GM19372 (cell line): ENCODE results near the gene RAB4A.
"Not testable (repeated sequence)": the region's sequence is repeated elsewhere in the genome, so short reads cannot be mapped to it uniquely, and the experiment has no call there.

ENCODE experiments used
- ATAC-seq: cut with Tn5 transposase; IDR thresholded peaks from one replicate; pipeline ENCODE4 v1.9.1; 2021; ENCODE audit warnings: mild to moderate bottlenecking, low read depth, moderate library complexity; ENCODE audit not compliant: unreplicated experiment

RAB4A gene

DNA sequence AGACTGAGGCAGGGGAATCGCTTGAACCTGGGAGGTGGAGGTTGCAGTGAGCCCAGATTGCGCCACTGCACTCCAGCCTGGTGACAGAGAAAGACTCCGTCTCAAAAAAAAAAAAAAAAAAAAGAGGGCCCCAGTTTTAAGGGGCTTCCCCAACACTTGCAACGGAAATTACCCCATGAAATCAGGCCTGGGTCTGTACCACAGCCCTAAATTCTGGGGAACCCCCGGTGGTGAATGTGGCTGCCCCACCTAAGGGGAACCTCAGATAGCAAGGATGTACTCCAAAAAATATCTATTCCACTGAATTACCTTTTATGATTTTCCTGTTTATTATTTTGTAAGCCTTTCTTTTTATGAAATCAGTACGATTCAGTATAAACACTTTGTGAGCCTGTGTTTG, 56.9 kb downstream of the RAB4A start:
- not testable (repeated sequence) for ATAC-seq

DNA sequence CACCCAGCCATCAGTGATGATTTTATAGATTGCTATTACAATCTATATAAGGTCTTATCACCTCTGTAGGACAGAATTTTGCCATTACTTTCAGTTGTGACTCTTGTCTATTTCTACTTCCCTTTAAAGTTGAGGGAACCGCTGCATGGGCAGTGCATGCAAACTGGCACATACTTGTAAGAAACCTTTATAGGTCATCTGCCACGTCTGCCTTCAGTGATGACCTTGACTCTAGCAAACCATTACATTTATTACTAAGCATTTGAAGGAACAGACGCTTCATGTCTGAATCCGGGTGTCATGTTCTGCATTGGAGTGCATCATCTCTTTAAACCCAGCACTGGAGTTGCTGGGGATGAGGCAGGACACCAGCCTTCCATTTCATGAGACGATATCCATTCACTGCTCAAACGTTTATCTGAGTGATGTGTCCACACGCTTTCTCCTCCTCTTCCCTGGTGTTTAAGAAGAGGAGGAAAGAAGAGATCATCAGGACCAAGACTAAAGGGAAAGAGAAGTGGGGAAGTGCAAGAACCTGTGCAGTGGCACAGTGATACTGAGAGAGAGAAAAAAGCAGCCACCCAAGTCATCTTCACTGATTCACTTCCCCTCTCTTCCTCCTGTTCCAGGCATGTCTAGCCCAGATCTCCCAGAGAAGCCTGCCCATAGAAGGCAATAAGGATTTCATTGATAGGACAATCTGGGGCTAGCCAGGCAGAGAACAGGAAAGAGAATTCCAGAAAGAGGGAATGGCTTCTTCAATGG, 57.9 kb downstream of the RAB4A start:
- no peak for ATAC-seq

DNA sequence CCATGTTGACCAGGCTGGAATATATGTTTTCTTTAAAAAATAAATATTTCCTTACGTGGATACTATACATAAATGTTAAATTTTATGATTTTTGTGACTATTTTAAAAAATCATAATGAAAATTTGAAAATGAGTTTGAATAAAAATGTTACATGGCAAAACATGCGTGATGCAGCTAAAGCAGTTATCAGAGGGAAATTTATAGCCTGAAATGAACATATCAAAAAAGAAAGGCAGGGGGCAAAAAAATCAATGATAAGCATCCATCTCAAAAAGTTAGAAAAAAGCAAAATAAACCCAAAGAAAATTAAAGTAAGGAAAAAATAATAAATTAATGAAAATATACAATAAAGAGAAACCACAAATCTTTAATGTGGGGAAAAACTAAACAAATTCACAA, 63.4 kb downstream of the RAB4A start:
- ATAC-seq = no peak

DNA sequence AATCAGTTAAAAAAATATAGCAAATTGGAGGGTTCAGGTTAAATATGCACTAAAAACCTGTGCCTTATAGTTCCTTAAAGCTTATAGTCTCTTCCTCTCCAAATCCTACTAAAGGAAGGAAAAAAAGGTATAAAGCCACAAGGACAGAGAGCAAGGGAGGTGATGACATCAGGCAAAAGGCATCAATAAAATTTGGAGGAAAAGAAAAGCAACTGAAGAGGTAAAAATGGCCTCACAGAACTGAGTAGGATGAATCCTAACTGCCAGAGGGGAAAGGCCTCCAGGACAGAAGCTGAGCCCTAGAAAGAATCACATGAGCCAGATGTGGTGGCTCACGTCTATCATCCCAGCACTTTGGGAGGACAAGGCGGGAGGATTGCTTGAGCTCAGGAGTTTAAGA, 63.8 kb downstream of the RAB4A start:
- no peak for ATAC-seq

DNA sequence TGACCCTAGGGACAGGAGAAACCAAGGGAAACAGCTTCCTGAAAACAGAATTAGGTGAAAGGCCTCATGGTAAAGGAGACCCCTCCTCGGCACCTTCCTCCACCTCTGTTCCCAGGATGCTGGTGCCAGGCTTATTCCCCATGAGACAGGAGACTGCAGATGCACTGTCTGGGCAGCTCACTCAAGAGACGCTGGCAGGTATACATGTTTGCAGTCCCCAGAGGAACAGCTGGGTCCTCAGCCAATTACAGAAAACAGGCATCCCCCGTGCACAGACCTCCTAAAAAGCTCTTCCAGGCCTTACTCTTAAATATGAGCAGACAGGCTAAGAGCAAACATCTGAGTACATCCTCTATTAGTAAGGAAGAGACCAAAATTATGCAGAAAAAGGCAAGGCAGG, 65.4 kb downstream of the RAB4A start:
- ATAC-seq = no peak

DNA sequence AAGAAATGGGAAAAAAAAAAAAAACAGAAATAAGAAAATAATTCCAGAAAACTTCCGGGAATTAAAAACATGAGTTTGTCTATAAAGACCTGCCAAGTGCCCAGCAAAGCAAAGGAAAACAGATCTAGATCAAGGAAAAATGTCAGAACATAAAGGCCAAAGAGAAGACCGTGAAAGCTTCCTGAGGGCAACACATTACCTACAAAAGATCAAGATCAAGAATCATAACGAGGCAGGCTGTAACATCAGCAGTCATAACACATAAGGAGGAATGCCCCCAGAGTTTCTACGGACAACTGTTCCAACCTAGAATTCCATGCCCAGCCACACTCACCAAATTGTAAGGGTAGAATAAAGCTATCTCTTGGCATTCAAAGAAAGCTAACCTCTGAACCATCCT, 68.2 kb downstream of the RAB4A start:
- no peak for ATAC-seq

DNA sequence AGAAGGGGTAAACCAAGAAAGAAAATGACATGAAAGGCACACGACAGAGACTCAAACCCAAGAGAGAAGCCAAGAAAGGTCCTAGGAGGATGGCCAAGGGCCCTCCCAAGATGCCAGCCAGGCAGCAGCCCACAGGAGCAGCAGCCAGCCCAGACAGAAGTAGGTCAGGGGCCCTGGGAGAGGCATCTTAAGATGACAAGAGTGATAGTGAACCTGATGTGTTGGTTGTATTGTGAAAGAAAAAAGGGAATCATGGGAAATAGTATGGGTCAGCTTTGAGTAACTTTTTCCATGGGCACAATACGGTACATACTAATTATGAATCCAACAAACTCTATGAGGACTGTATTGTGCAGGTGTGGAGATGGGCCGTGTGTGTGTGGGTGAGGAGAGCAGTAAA, 68.6 kb downstream of the RAB4A start:
- no peak for ATAC-seq

DNA sequence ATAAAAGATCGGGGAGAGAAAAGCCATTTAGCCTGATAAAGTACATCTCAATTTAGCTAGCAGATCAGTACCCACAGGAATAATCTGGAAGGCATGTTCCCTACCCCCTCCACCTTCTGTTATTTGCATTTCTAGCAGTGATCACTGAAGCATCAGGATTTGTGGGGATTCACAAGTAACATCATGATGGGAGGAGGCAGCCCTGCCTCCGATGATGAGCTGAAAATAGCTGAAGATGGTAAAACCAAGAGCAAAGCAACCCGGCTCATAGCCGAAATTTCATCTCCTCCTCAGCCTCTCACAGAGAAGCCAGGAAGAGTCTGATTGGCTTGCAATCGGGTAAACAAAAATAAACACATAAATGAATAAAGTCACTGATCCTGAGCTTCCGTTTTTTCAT, 69.6 kb downstream of the RAB4A start:
- no peak for ATAC-seq

DNA sequence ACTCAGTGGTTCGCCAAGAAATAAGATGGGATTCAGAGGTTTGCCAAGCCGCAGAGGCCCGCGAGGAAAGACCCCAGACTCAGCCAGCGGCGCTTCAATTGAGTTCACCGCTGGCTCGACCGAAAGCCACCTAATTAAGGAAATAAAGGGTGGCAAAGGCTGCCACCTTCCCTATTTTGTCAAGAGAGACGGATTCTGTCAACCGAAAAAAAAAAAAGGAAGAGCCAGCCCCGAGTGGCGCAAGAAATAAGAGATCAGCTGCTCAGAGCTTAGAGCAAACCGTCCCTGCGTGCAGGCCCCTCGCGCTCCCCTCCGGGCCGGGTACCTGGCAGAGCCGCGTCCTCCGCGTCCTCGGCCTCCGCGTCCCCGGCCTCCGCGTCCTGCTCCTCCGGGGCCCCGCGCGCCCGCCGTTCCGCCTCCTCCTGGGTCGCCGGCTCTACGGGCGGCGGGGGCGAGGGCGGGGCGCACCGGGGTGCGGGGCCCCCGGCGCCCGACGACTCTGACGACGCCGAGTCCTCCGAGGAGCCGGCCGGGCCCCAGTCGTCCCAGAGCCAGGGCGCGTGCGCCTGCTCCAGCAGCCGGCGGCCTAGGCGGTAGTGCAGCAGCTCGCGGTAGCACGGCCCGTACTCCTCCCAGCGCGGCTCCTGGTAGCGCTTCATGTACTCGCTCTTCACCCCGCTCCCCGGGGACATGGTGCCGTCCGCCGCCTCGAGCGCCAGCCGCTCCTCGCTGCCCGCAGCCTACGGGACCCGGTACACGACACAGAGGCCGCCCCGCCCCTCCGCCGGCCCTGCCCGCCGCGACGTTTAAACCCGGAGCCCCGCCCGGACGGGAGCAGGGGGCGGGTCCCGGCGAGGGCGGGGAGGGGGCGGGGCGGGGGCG, 71.1 kb downstream of the RAB4A start:
- ATAC-seq = peak; percentile 66

DNA sequence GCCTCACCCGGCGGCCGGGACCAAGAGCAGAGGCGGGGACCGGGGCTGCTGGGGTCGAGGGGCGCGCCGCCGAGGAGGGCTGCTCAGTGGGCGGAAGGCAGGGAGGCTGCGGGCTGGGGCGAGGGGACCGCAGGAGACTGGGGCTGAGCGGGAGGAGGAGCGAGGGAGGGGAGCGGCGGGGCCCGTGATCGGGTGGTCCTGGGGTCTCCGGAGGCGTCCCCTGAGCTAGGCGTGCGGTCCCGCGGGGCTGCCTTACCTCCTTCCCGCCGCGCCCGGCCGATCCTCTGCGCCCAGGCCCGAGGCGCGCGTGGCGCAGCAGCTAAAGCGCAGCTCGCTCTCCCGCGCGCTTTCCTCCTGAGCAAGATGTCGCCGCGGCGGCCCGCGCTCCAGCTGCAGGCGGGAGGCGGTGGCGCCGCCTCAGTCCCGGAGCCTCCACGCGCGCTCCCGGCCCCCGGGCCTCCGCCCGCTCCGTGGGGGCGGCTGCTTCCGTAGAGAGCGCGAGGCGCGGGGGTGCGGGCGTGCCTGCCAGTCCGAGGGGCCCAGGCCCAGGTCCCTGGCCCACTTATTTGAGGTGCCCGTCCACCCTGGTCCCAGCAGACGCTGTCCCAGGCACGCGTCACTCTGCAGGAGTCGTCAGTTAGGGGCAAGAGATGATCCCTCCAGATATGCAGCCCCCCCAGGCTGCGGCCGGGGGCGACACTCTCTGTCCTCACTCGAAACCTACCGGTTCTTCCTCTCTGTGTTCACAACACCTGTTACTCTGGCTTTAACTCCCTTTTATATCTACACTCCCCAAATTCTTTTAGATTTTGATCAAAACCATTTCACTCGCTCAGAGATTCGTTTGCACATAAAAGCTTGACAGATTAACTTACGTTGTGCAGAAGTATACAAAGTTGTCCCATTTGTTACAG, 72.0 kb downstream of the RAB4A start, which contains the start of gene CCSAP:
CCSAP (minus strand) TSS at position 392 of the 914 bp plus-strand sequence. CDS start 582 bp downstream, outside the sequence.
- ATAC-seq = peak; percentile 35

DNA sequence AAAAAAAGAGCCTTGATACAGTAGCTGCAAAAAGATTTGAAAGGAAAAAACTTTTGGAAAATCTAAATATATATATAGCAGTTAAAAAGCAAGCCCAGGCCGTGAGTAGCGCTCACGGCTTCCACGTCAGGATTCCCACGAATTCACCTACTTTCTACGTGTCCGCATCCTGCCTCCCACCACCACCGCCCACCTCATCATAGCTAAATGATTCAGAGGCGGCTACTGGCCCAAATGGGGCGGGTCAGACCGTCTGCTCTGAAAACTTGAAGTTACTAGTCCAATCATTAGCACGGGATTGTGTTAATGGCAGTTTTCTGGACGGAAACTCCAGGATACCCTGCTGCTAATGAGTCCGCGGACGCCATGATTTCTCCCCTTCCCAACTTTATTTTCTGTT, 73.2 kb downstream of the RAB4A start:
- ATAC-seq = no peak

DNA sequence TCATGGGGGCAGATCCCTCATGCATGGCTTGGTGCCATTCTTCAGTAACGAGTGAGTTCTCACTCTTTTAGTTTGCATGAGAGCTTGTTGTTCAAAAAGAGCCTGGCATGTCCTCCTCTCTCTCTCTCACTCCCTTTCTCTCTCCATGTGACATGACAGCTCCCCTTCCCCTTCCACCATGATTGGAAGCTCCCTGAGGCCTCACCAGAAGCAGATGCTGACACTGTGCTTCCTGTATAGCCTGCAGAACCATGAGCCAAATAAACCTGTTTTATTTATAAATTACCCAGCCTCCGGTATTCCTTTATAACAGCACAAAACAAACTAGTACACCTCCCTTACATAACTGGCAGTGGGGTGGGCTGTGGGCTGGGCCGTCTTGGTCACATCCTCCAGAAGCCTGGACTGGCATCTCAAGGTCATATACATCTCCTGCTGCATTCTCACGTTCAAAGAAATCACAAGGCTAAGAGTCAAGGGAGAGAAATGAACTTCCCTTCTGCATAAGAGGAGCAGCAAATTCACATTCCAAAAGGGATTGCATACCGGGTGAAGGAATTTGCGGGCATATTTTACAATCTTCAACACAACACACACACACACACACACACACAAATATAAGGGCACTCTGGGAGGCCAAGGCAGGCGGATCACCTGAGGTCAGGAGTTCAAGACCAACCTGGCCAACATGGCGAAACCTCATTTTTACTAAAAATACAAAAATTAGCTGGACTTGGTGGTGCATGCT, 74.2 kb downstream of the RAB4A start:
- no peak for ATAC-seq

DNA sequence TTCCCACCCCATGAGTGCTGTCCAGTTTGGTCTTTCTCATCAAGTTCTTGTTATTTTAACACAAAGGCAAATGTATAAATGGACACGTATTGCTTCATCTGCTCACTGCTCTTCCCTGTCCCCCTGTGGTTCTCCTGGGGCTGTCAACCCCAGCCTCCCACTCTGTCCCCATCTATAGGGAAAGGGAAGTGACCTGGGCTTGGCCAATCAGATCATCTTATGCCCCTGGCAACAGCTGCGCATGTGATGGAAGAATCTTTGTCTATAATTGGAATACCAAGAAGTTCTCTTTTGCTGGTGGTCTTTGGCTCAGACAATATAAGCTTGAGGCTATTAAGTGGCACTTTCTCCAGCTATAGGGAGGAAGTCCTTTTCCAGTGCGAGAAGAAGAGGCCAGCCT, 76.6 kb downstream of the RAB4A start:
- ATAC-seq = no peak

DNA sequence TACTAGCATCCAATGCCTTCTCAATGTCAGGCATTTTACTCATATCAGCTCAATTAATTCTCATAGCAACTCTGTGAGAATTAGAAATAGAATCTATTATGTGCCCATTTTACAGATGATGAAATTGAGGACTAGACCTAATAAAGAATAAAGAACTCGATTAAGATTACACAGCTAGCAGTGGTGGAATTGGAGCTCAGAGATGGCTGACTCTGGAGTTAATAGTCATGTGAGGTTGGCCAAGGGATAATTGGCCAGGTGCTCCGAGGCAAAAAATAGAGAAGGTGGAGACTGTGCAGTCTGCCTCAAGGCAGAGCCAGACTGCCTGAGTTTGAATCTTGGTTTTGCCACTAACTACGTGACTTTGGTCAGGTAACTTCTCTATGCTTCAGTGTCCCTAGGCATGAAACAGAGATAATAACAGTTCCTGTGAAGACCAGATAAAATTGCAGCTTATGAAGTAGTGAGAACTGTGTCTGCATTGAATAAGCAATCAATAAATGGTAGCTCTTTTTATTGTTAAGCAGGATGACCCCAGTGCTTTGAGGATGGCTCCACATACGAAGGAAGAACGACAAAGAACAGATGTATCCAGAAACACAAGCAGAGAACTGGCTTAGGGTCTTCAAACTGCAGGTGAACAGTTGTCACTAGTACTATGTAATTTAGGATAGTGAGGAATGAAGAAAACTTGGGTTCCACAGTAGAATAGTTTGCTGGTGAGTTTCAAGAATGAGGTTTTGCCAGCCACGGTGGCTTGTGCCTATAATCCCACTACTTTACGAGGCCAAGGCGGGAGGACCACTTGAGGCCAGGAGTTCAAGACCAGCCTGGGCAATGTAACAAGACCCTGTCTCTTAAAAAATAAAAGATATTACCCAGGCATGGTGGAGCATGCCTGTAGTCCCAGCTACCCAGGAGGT, 78.8 kb downstream of the RAB4A start:
- ATAC-seq = no peak

DNA sequence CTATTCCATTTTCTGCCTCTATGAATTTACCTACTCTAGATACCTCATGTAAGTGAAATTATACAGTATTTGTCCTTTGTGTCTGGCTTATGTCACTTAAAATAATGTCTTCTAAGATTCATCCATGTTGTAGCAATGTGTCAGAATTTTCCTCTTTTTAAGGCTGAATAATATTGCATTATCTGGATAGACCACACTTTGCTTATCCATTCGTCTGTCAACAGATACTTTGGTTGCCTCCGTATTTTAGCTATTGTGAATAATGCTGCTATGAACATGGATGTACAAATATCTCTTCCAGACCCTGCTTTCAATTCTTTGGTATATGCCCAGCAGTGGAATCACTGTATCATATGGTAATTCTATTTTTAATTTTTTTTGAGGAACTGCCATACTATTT, 82.1 kb downstream of the RAB4A start:
- ATAC-seq = no peak

DNA sequence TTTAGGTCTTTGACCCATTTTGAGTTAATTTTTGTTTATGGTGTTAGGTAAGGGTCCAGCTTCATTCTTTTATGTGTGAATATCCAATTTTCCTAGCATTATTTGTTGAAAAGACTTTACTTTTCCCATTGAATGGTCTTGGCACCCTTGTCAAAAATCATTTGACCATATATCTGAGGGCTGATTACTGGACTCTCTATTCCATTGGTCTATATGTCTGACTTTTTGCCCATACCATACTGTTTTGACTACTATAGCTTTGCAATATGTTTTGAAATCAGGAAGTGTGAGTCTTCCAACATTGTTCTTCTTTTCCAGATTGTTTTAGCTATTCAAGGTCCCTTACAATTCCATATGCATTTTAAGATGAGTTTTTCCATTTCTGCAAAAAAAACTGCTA, 83.3 kb downstream of the RAB4A start:
- no peak for ATAC-seq
